ACHN (cell line): ENCODE results near the gene IL20.
"Not testable (repeated sequence)": the region's sequence is repeated elsewhere in the genome, so short reads cannot be mapped to it uniquely, and the experiment has no call there.

Experiments used
- DNase-seq: peaks from one replicate; pipeline ENCODE4 v3.0.0-alpha.2; 2015
- in situ Hi-C: cut with HindIII; loops from 2 replicates; pipeline ENCODE4 v1.10.0; 2017; ENCODE audit warnings: low sequenced_read_pairs, low pct_ligation_motif_present, low pct_unique_long_range_greater_than_20kb

The IL20 gene

GRCh38 chr1:206839857-206840256, 25.6 kb upstream of the IL20 start:
- in situ Hi-C loops = no loop called here
- DNase-seq = peak; percentile 50

GRCh38 chr1:206841609-206842323, 23.7 kb upstream of the IL20 start:
- no peak for DNase-seq
- in situ Hi-C loops = no loop called here

- no peak for DNase-seq
- in situ Hi-C loops = no loop called here
Observed at GRCh38 chr1:206842854-206843253, 22.6 kb upstream of the IL20 start.

GRCh38 chr1:206843626-206844025, 21.8 kb upstream of the IL20 start:
- in situ Hi-C loops = no loop called here
- no peak for DNase-seq

GRCh38 chr1:206846487-206846886, 18.9 kb upstream of the IL20 start:
- no peak for DNase-seq
- in situ Hi-C loops = no loop called here

DNA sequence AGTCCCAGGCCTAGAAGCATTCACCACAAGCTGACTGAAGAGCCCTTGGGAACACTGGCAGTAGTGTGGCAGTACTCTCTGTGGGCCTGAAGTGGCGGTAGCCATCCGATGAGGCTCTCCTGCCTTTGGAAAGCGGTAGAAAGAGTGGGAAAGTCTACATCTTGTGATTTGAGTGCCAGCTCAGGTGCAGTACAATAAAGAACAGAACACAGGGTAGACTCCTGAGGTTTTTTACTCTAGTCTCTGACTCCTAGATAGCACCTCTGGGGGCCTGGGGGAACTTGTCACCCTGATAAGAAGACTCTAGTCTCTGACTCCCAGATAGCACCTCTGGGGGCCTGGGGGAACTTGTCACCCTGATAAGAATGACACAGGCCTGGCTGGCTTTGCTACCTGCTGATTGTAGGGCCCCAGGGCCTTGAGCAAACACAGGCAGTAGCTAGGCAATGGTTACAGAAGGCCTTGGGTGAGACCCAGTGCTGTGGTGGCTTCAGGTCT, 18.0 kb upstream of the IL20 start:
- in situ Hi-C loops = no loop called here
- no peak for DNase-seq

- in situ Hi-C loops = no loop called here
- no peak for DNase-seq
Observed at GRCh38 chr1:206847946-206848345, 17.5 kb upstream of the IL20 start.

- DNase-seq = no peak
- in situ Hi-C loops = no loop called here
Observed at GRCh38 chr1:206850401-206850800, 15.0 kb upstream of the IL20 start.

DNA sequence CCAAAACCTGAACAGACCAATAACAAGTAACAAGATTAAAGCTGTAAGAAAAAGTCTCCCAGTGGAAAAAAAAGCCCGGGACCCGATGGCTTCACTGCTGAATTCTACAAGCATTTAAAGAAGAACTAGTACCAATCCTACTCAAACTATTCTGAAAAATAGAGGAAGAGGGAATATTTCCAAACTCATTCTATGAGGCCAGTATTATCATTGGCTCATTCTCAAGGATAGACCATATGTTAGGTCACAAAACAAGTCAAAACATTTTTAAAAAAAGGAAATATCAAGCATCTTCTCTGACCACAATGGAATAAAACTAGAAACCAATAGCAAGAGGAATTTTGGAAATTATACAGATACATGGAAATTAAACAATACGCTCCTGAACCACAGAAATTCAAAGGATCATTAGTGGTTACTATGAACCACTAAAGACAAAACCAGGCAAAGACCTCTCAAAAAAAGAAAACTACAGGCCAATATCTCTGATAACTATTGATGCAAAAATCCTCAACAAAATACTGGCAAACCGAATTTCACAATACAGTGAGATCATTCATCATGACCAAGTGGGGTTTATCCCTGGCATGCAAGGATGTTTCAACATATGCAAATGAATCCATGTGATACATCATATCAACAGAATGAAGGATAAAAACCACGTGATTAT, 13.9 kb upstream of the IL20 start:
- no peak for DNase-seq
- in situ Hi-C loops = no loop called here

DNA sequence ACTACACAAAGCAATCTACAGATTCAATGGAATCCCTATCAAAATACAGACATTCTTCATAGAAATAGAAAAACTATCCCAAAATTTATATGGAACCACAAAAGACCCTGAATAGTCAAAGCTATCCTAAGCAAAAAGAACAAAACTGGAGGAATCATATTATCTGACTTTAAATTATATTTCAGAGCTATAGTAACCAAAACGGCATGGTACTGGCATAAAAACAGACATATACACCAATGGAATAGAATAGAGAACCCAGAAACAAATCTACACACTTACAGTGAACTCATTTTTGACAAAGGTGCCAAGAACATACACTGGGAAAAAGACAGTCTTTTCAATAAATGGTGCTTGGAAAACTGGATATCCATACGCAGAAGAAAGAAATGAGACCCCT, 12.8 kb upstream of the IL20 start:
- in situ Hi-C loops, DNase-seq: not testable (repeated sequence)

GRCh38 chr1:206853696-206854095, 11.7 kb upstream of the IL20 start:
- in situ Hi-C loops, DNase-seq: not testable (repeated sequence)

- no peak for DNase-seq
- in situ Hi-C loops = no loop called here
Observed at GRCh38 chr1:206854401-206855129, 10.9 kb upstream of the IL20 start.

GRCh38 chr1:206855859-206856258, 9.6 kb upstream of the IL20 start:
- DNase-seq = no peak
- in situ Hi-C loops = no loop called here

- in situ Hi-C loops = no loop called here
- DNase-seq = peak; percentile 10
Observed at GRCh38 chr1:206856674-206857464, 8.6 kb upstream of the IL20 start.

DNA sequence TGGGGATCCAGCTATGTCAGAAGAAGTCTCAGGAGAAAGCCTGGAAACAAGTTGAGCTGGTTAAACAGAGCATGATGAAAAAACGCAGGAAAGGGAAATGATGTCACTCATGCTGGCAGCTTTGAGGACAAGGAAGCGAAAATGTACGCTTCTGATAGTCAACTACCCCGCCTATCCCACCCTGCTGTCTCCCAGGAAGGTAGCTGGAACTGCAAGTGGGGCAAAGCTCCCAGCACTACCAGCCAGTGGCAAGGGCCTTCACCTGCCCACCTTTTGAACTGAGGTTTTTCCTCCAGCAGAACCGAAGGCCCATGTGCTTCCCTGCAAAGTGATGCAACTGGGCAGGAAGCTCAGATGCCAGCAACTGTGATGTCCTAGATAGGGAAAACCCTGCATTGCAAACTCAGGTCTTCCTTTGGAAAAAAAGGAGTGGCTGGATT, 6.3 kb upstream of the IL20 start:
- DNase-seq = no peak
- in situ Hi-C loops = no loop called here

GRCh38 chr1:206860165-206860564, 5.3 kb upstream of the IL20 start:
- in situ Hi-C loops = no loop called here
- DNase-seq = no peak

GRCh38 chr1:206863266-206863665, 2.2 kb upstream of the IL20 start:
- no peak for DNase-seq
- in situ Hi-C loops = no loop called here

GRCh38 chr1:206866062-206866461, 639 bp downstream of the IL20 start:
- DNase-seq = no peak
- in situ Hi-C loops = no loop called here

GRCh38 chr1:206867239-206867638, 1.8 kb downstream of the IL20 start:
- DNase-seq = no peak
- in situ Hi-C loops = no loop called here
